Dedifferentiated amniotic fluid mesenchymal stem cell (primary cell): ENCODE data around the gene DYNLRB2.

Experiments
- DNase-seq: peaks from one replicate; pipeline ENCODE4 v3.0.0-alpha.2; 2016; ENCODE audit errors: extremely low spot score

The DYNLRB2 gene

DNA sequence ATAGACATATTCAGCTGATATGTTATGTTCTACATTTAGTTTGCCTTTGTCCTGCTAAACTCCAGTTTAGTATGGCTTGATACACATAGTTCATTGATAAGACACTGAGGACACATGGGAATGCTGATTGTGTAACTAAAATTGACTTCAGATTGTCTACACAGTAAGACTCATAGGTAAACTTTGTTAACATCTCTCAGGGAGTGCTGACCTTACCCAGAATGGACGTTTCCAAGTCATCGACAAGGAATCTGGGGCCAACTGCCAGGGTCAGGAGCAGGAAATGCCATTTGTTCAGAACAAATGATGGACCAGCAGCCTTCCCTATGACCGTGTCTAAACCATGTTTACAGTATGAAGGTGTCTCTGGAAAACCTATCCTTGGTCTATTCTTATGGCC lies 58.7 kb downstream of the DYNLRB2 start:
- no peak for DNase-seq
